K562 (cell line): ENCODE data around the gene BCL7B. TPM values are rescaled to one million over a fixed set of nuclear protein-coding genes. Genes with fewer than 3 reads are reported as not detected.

Experiments used
- ATAC-seq: fragments of 200-7000 bp; cut with Tn5 transposase; 3 replicates; pipeline ENCODE4 v1.9.1; 2020; ENCODE audit warnings: moderate library complexity
- BruUV-seq: library from RNA; stranded (reverse); fragments of 400-500 nt; replicated peaks from 2 replicates; lab custom pipeline; 2021; lab: Mats Ljungman, UMichigan
- CTCF ChIA-PET: fragments of 300-600 bp; formaldehyde crosslinking; extraction: SDS; loops from one replicate; lab custom pipeline; 2021; ENCODE audit warnings: low intra/inter-chr PET ratio; lab: Yijun Ruan, JAX
- POLR2A ChIA-PET: fragments of 300-600, 350-650 bp; sonication (Branson Sonifier 250); formaldehyde crosslinking; extraction: SDS; loops from one replicate; lab custom pipeline; 2021; ENCODE audit warnings: antibody characterized with exemption, inconsistent platforms; lab: Yijun Ruan, JAX
- DNase-seq, 4 experiments: peaks; one replicate each; pipeline versions ENCODE4 v3.0.0 to v3.0.0-alpha.2; 2011 to 2018; ENCODE audit warnings: low spot score in 3 of 4, mixed read lengths in 3 of 4; ENCODE audit errors: extremely low read depth in 1 of 4
- FAIRE-seq: peaks from 2 replicates; lab custom pipeline; 2011; peaks lifted over from hg19 to GRCh38; lab: Jason Lieb, UNC
- H2AFZ ChIP-seq: 2 replicates; pipeline ENCODE4 v1.6.0; 2011; ENCODE audit warnings: low read depth, low read length, control low read depth, inconsistent platforms
- H3K27ac ChIP-seq: fragments of 200-600 bp; 3 replicates; pipeline ENCODE4 v1.8.0; 2011; ENCODE audit warnings: low read depth, mild to moderate bottlenecking, control low read depth, inconsistent platforms, low read length, moderate library complexity, mixed read lengths; ENCODE audit errors: extremely low read depth
- H3K27me3 ChIP-seq, 2 experiments: fragments of 300-600 bp in 1 of 2; 2 replicates in 1 of 2; 3 replicates in 1 of 2; pipeline versions ENCODE4 v1.6.0 to v1.8.0; 2011; ENCODE audit warnings: inconsistent platforms in 2 of 2, low read length in 2 of 2, mild to moderate bottlenecking in 1 of 2, mixed read lengths in 1 of 2, moderate library complexity in 1 of 2; ENCODE audit not compliant: control insufficient read depth in 2 of 2, insufficient read depth in 2 of 2
- H3K36me3 ChIP-seq: fragments of 300-600 bp; 3 replicates; pipeline ENCODE4 v1.8.0; 2011; ENCODE audit warnings: mild to moderate bottlenecking, low read length, inconsistent platforms; ENCODE audit not compliant: control insufficient read depth, insufficient read depth
- H3K4me1 ChIP-seq, 2 experiments: fragments of 200-600 bp in 1 of 2; replicated peaks in 1 of 2; 2 replicates in 1 of 2; 3 replicates in 1 of 2; pipeline versions ENCODE4 v1.5.1 to v1.8.0; 2011; ENCODE audit warnings: inconsistent platforms in 2 of 2, low read length in 2 of 2, mild to moderate bottlenecking in 1 of 2, mixed read lengths in 1 of 2, moderate library complexity in 1 of 2; ENCODE audit not compliant: control insufficient read depth in 2 of 2, insufficient read depth in 2 of 2
- H3K4me2 ChIP-seq: 2 replicates; pipeline ENCODE4 v1.6.1; 2011; ENCODE audit warnings: low read length, control low read depth, inconsistent platforms, mixed read lengths; ENCODE audit not compliant: insufficient read depth
- H3K4me3 ChIP-seq: fragments of 200-600 bp; sonication (generic), shearing (Covaris generic); 2 replicates; pipeline ENCODE4 v1.5.1; 2016; ENCODE audit warnings: control low read depth, inconsistent platforms
- H3K79me2 ChIP-seq: fragments of 200-600 bp; 3 replicates; pipeline ENCODE4 v1.8.0; 2011; ENCODE audit warnings: low read length, inconsistent platforms; ENCODE audit not compliant: control insufficient read depth, insufficient read depth
- H3K9ac ChIP-seq, 2 experiments: 2 replicates each; pipeline versions ENCODE4 v1.6.0 to v1.6.1; 2011; ENCODE audit warnings: low read depth in 2 of 2, low read length in 2 of 2, control low read depth in 1 of 2, inconsistent platforms in 1 of 2, mild to moderate bottlenecking in 1 of 2, mixed read lengths in 1 of 2; ENCODE audit not compliant: insufficient read depth in 1 of 2
- H3K9me1 ChIP-seq: one replicate; pipeline ENCODE4 v1.6.0; 2011; ENCODE audit warnings: inconsistent platforms, mild to moderate bottlenecking, low read length, moderate library complexity; ENCODE audit not compliant: control insufficient read depth, insufficient read depth
- H3K9me3 ChIP-seq: replicated peaks from 2 replicates; pipeline ENCODE4 v1.5.1; 2011; ENCODE audit warnings: low read depth, low read length, inconsistent platforms; ENCODE audit not compliant: control insufficient read depth, insufficient read depth
- H4K20me1 ChIP-seq: replicated peaks from 2 replicates; pipeline ENCODE4 v1.6.1; 2011; ENCODE audit warnings: low read length, inconsistent platforms, mixed read lengths; ENCODE audit not compliant: control insufficient read depth, insufficient read depth
- NONO ChIP-seq, 2 experiments: fragments of 200-400 bp in 1 of 2; fragments of 450-650 bp in 1 of 2; formaldehyde crosslinking in 1 of 2; IDR thresholded peaks; 2 replicates each; pipeline ENCODE4 v1.6.1; 2017; ENCODE audit warnings: low read depth in 2 of 2, mild to moderate bottlenecking in 2 of 2, moderate library complexity in 2 of 2, low read length in 1 of 2
- PHF20 ChIP-seq: fragments of 450-650 bp; IDR thresholded peaks from 2 replicates; pipeline ENCODE4 v1.6.1; 2018; ENCODE audit not compliant: partially characterized antibody
- RAD21 ChIP-seq, 2 experiments: fragments of 250-450 bp in 1 of 2; fragments of 450-650 bp in 1 of 2; sonication (Bioruptor Pico) in 1 of 2; formaldehyde crosslinking in 1 of 2; IDR thresholded peaks in 1 of 2; conservative IDR thresholded peaks in 1 of 2; 2 replicates each; pipeline versions ENCODE4 v1.4.0 to v1.8.0; 2020 to 2022; ENCODE audit warnings: mild to moderate bottlenecking in 2 of 2, moderate library complexity in 1 of 2
- SRF ChIP-seq, 2 experiments: fragments of 250-450, 450-650 bp in 1 of 2; sonication (Bioruptor Pico) in 1 of 2; sonication (generic) in 1 of 2; formaldehyde crosslinking; IDR thresholded peaks; 2 replicates each; pipeline versions ENCODE4 v1.5.0 to v1.5.1; 2020 to 2022; ENCODE audit warnings: mild to moderate bottlenecking in 1 of 2, missing genetic modification reagents in 1 of 2
- THRAP3 ChIP-seq: fragments of 450-650 bp; IDR thresholded peaks from 2 replicates; pipeline ENCODE4 v1.6.1; 2016; ENCODE audit warnings: mild to moderate bottlenecking, inconsistent platforms, borderline replicate concordance
- ZNF830 ChIP-seq: fragments of 250-450 bp; sonication (Bioruptor Pico); IDR thresholded peaks from 2 replicates; pipeline ENCODE4 v1.5.0; 2021; ENCODE audit warnings: mild to moderate bottlenecking
- WGBS: fragments of 100-300 bp; shearing (Covaris generic); methylation state at CpG from one replicate; pipeline ENCODE4 v1.1.6; 2016; ENCODE audit warnings: low coverage, mixed read lengths; ENCODE audit not compliant: insufficient coverage; ENCODE audit errors: missing lambda C conversion rate; 5-methylcytosine and 5-hydroxymethylcytosine counted together
- in situ Hi-C: fragments of 300-500 bp; cut with MboI; formaldehyde crosslinking; loops from 4 replicates; pipeline ENCODE4 v1.15.0; 2018; ENCODE audit warnings: inconsistent platforms, mixed read lengths
- intact Hi-C: fragments of 100-400 bp; cut with micrococcal nuclease; formaldehyde crosslinking; loops from 2 replicates; pipeline ENCODE4 v1.14.2; 2022
- polyA plus RNA-seq, 8 experiments: library from polyadenylated mRNA; depleted of rRNA in 4 of 8; stranded (reverse) in 5 of 8; unstranded in 3 of 8; fragments of >200 nt; fragmentation: Nextera tagmentation in 2 of 8; fragmentation: Illumina TruSeq in 1 of 8; extraction: Ambion mirVana in 2 of 8; extraction: Trizol in 1 of 8; gene quantifications; 2 replicates each; pipeline versions ENCODE4 v1.2.1 to v1.2.3, GENCODE V29; 2011 to 2014; ENCODE audit warnings: inconsistent platforms in 1 of 8, missing spikeins in 1 of 8
- total RNA-seq, 7 experiments: library from RNA; depleted of rRNA in 6 of 7; stranded (reverse); fragments of >200 nt in 6 of 7; fragmentation: Illumina TruSeq in 2 of 7; extraction: Trizol in 2 of 7; gene quantifications; 2 replicates each; pipeline versions ENCODE4 v1.2.1 to v1.2.3, GENCODE V29; 2011 to 2021; ENCODE audit warnings: low replicate concordance in 1 of 7

The BCL7B gene
- total and polyA plus RNA-seq, 9 of the 15 experiments (the other 6 are each of a cell fraction or from before 2014, with no cell fraction given), result 10.0 to 73.2 (median 32.9) TPM

GRCh38 chr7:73504017-73504416, 53.5 kb downstream of the BCL7B start (continued):
- TF ChIP-seq THRAP3 (no peak), NONO (IDR thresholded peaks at IDR 0.05; ENCODE audit: low read depth in 2 of 2, low read length in 1 of 2) (no peak), ZNF830 (CRISPR knock-in tag) (no peak)

- 98% methylated on average over 5 of the region's 5 CpGs for WGBS
- in situ Hi-C loops, result no loop called here
- ChIA-PET CTCF (no interaction called here), POLR2A (interaction anchor here (1.1 to 2.4 kb wide), 3 partner anchors 12 to 19 kb away, joined by 3 to 14 read pairs (median 3); partner anchors contain the start of gene BAZ1B)
- H3K27ac ChIP-seq, result no peak overlapping the region
- H3K4me2 ChIP-seq, result no peak overlapping the region
- H2AFZ ChIP-seq, result no peak overlapping the region
- intact Hi-C loops, result no loop called here
- H3K36me3 ChIP-seq, result peaks cover 93% of the 10 kb centered on the region
- BruUV-seq, result no TSS peak
- peaks cover 9% of the 10 kb centered on the region; the same call in 1 of the 2 replicates for H4K20me1 ChIP-seq
- FAIRE-seq, result no peak
- ATAC-seq, result no peak
- H3K9me3 ChIP-seq, result no peaks in the 10 kb centered on the region
- H3K9me1 ChIP-seq, result peaks cover 5% of the 10 kb centered on the region
- H3K4me1 ChIP-seq, result no peaks in the 10 kb centered on the region; a peak in 1 of 5 replicates
- H3K27me3 ChIP-seq, result no peaks in the 10 kb centered on the region
- H3K79me2 ChIP-seq, result peaks cover 53% of the 10 kb centered on the region
- no peak overlapping the region for H3K9ac ChIP-seq
- H3K4me3 ChIP-seq, result no peak overlapping the region
- DNase-seq, result no peak
- no peak for TF ChIP-seq RAD21 (CRISPR knock-in tag; conservative IDR thresholded peaks at IDR 0.05 in 1 of 2, IDR thresholded peaks at IDR 0.05 in 1 of 2)
- no peak for TF ChIP-seq SRF (CRISPR knock-in tag; IDR thresholded peaks at IDR 0.05)
- TF ChIP-seq PHF20, result no peak
Measured at GRCh38 chr7:73503229-73503628, 54.3 kb downstream of the BCL7B start.
